ENCODE measurements around the gene GNG7.

Gene GNG7

DNA sequence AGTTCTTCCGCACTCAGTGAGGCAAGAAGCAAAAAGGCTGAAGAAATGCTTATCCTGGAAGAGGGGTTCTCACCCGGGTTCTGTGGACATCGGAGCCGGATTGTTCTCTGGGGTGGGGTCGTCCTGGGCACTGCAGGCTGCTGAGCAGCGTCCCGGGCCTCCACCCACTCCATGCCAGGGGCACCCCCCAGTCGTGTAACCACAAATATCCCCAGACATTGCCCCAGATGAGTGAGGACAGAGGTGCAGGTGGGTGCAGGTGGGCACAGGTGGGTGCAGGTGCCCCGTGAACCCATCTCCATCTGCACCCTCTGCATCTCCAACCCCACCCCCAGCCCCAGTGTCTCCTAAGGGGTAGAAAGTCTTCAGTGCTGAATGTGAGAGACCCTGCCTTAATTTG lies 67.5 kb downstream of the GNG7 start:
- TF ChIP-seq, protein P1, sequence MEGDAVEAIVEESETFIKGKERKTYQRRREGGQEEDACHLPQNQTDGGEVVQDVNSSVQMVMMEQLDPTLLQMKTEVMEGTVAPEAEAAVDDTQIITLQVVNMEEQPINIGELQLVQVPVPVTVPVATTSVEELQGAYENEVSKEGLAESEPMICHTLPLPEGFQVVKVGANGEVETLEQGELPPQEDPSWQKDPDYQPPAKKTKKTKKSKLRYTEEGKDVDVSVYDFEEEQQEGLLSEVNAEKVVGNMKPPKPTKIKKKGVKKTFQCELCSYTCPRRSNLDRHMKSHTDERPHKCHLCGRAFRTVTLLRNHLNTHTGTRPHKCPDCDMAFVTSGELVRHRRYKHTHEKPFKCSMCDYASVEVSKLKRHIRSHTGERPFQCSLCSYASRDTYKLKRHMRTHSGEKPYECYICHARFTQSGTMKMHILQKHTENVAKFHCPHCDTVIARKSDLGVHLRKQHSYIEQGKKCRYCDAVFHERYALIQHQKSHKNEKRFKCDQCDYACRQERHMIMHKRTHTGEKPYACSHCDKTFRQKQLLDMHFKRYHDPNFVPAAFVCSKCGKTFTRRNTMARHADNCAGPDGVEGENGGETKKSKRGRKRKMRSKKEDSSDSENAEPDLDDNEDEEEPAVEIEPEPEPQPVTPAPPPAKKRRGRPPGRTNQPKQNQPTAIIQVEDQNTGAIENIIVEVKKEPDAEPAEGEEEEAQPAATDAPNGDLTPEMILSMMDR (IDR thresholded peaks at IDR 0.05; ENCODE audit: poor library complexity, severe bottlenecking) = no peak
- Histone ChIP-seq H3K4me3 (ENCODE audit: severe bottlenecking) (no peak overlapping the region), H3K4me1 (ENCODE audit: insufficient read depth, poor library complexity, severe bottlenecking) (peaks cover 4% of the 10 kb centered on the region), H3K36me3 (ENCODE audit: low read depth) (no peaks in the 10 kb centered on the region), H3K27me3 (ENCODE audit: insufficient read depth, poor library complexity, severe bottlenecking) (no peaks in the 10 kb centered on the region), H3K9me3 (ENCODE audit: severe bottlenecking) (peaks cover 9% of the 10 kb centered on the region), H3K27ac (ENCODE audit: poor library complexity, severe bottlenecking) (no peak overlapping the region)
- ATAC-seq (ENCODE audit: low read depth) (no peak), DNase-seq (ENCODE audit: low spot score) (no peak)

DNA sequence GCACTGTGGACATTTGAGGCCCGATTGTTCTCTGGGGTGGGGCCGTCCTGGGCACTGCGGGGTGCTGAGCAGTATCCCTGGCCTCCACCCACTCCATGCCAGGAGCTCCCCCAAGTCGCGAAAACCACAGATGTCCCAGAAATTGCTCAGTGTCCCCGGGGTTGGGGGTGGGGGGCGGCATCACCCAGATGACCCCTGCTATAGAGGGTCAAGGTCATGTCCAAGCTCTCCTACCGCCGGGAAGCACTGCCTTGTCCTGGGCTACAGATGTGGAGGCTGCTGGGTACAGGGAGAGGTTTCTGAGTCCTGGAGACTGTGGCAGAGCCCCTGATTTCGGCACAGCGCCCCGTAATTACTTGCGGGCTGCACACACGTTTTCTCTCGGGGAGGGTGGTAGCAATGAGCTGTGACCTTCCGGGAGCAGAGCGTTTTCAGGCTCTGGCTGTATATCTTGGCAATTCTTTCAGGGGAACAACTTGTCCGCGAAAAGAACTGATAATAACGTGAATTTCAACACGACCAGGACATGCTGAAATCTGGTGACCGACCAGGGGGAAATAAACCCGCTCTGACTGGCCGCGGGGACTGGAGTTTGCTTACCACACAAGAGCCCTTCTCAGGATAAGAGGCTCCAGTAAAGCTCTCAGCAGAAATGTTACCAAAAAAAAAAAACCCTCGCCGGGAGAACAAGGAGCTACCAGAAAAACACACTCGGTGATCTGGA lies 68.1 kb downstream of the GNG7 start:
- H3K4me3 ChIP-seq (ENCODE audit: severe bottlenecking) = no peak overlapping the region
- H3K9me3 ChIP-seq (ENCODE audit: severe bottlenecking) = peaks cover 9% of the 10 kb centered on the region
- H3K27ac ChIP-seq (ENCODE audit: poor library complexity, severe bottlenecking) = no peak overlapping the region
- DNase-seq (ENCODE audit: low spot score) = no peak
- peaks cover 4% of the 10 kb centered on the region for H3K4me1 ChIP-seq (ENCODE audit: insufficient read depth, poor library complexity, severe bottlenecking)
- no peaks in the 10 kb centered on the region for H3K36me3 ChIP-seq (ENCODE audit: low read depth)
- no peaks in the 10 kb centered on the region for H3K27me3 ChIP-seq (ENCODE audit: insufficient read depth, poor library complexity, severe bottlenecking)
- TF ChIP-seq, protein P1 (IDR thresholded peaks at IDR 0.05; ENCODE audit: poor library complexity, severe bottlenecking) = no peak
- no peak for ATAC-seq (ENCODE audit: low read depth)

DNA sequence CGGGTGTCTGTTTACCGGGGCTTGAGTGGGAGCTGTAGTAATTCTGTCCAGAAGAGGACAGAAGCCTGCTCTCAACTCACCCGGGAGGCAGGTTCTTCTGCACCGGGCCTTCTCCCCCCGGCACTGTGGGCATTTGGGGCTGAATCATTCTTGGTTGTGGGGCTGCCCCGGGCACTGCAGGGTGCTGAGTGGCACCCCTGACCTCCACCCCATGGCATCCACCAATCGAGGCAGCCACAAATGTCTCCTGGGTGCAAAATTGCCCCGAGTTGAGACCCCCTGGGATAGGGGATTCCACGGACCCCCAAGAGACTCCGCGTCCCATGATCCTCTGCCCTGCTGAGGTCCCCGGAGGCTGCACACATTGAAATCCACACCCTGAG lies 68.8 kb downstream of the GNG7 start:
- Histone ChIP-seq H3K9me3 (ENCODE audit: severe bottlenecking) (peaks cover 9% of the 10 kb centered on the region), H3K27me3 (ENCODE audit: insufficient read depth, poor library complexity, severe bottlenecking) (no peaks in the 10 kb centered on the region), H3K4me3 (ENCODE audit: severe bottlenecking) (no peak overlapping the region), H3K4me1 (ENCODE audit: insufficient read depth, poor library complexity, severe bottlenecking) (peaks cover 4% of the 10 kb centered on the region), H3K36me3 (ENCODE audit: low read depth) (no peaks in the 10 kb centered on the region), H3K27ac (ENCODE audit: poor library complexity, severe bottlenecking) (no peak overlapping the region)
- ATAC-seq (ENCODE audit: low read depth) (no peak), DNase-seq (ENCODE audit: low spot score) (no peak)
- TF ChIP-seq, protein P1 (IDR thresholded peaks at IDR 0.05; ENCODE audit: poor library complexity, severe bottlenecking) = no peak

DNA sequence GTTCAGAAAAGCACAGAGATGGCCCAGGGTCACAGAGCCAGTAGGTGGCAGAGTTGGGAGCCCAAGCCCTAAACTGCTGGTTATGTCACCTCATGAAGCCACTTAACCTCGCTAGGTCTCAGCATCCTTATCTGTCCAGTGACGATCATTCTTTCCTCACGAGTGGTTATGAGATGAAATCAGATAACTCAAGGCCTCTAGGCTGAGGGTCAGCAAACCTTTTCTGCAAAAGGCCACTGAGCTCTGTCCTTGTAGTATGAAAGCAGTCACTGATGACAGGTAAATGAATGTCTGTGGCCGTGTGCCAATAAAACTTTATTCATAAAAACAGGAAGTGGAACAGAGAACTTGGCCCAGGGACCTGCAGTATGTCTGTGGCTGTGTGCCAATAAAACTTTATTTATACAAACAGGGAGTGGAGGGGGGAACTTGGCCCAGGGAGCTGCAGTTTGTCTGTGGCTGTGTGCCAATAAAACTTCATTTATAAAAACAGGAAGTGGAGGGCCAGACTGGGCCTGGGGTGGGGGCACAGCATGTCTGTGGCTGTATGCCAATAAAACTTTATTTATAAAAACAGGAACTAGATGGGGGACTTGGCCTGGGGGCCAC lies 71.2 kb downstream of the GNG7 start:
- Histone ChIP-seq H3K27ac (ENCODE audit: poor library complexity, severe bottlenecking) (peak overlapping the region; percentile 16), H3K36me3 (ENCODE audit: low read depth) (no peaks in the 10 kb centered on the region), H3K27me3 (ENCODE audit: insufficient read depth, poor library complexity, severe bottlenecking) (no peaks in the 10 kb centered on the region), H3K9me3 (ENCODE audit: severe bottlenecking) (peaks cover 9% of the 10 kb centered on the region), H3K4me3 (ENCODE audit: severe bottlenecking) (no peak overlapping the region), H3K4me1 (ENCODE audit: insufficient read depth, poor library complexity, severe bottlenecking) (peaks cover 17% of the 10 kb centered on the region)
- TF ChIP-seq, protein P1 (IDR thresholded peaks at IDR 0.05; ENCODE audit: poor library complexity, severe bottlenecking) = no peak
- ATAC-seq (ENCODE audit: low read depth) (no peak), DNase-seq (ENCODE audit: low spot score) (no peak)
